WTC11 (cell line): Measurements from ENCODE around the gene S100A5. TPM values are rescaled to one million over a fixed set of nuclear protein-coding genes. Genes with fewer than 3 reads are reported as not detected.

Source experiments
- ATAC-seq: fragments of 200-7000 bp; cut with Tn5 transposase; 2 replicates; pipeline ENCODE4 v1.10.0; 2021; ENCODE audit warnings: mild to moderate bottlenecking, moderate library complexity
- CTCF ChIA-PET: fragments of 300-600 bp; sonication (Branson Sonifier 250); formaldehyde crosslinking; loops from one replicate; lab custom pipeline; 2021; ENCODE audit warnings: antibody characterized with exemption; lab: Charles Lee
- POLR2A ChIA-PET: fragments of 350-600 bp; sonication (Branson Sonifier 250); formaldehyde crosslinking; loops from one replicate; lab custom pipeline; 2021; ENCODE audit warnings: antibody characterized with exemption; lab: Charles Lee
- DNase-seq: peaks from one replicate; pipeline ENCODE4 v3.0.0; 2021; ENCODE audit warnings: low spot score
- H3K27ac Mint-ChIP-seq: 2 replicates; pipeline ENCODE4 v1.8.0; 2021; ENCODE audit warnings: mixed read lengths
- H3K27me3 Mint-ChIP-seq: 2 replicates; pipeline ENCODE4 v1.8.0; 2021; ENCODE audit warnings: low read depth, mild to moderate bottlenecking, moderate library complexity, mixed read lengths
- H3K36me3 Mint-ChIP-seq: 2 replicates; pipeline ENCODE4 v1.8.0; 2021; ENCODE audit warnings: mixed read lengths
- H3K4me1 Mint-ChIP-seq: 2 replicates; pipeline ENCODE4 v1.8.0; 2022; ENCODE audit warnings: mixed read lengths
- H3K4me3 Mint-ChIP-seq: 2 replicates; pipeline ENCODE4 v1.8.0; 2021; ENCODE audit warnings: mild to moderate bottlenecking, moderate library complexity, mixed read lengths
- H3K9me3 Mint-ChIP-seq: 2 replicates; pipeline ENCODE4 v1.8.0; 2021; ENCODE audit warnings: mixed read lengths
- AFF4 ChIP-seq: sonication (generic); formaldehyde crosslinking; IDR thresholded peaks from 2 replicates; pipeline ENCODE4 v1.8.1; 2023; ENCODE audit warnings: mild to moderate bottlenecking, missing genetic modification reagents, borderline replicate concordance
- CREB1 ChIP-seq: sonication (generic); formaldehyde crosslinking; IDR thresholded peaks from 2 replicates; pipeline ENCODE4 v1.8.0; 2023; ENCODE audit warnings: mild to moderate bottlenecking, missing genetic modification reagents
- CREM ChIP-seq: sonication (generic); formaldehyde crosslinking; IDR thresholded peaks from 2 replicates; pipeline ENCODE4 v1.8.1; 2022; ENCODE audit warnings: mild to moderate bottlenecking, missing genetic modification reagents, moderate library complexity
- EMX1 ChIP-seq: fragments of 250-450 bp; sonication (Bioruptor Pico); IDR thresholded peaks from 2 replicates; pipeline ENCODE4 v1.8.0; 2021; ENCODE audit warnings: mild to moderate bottlenecking
- FOXP4 ChIP-seq: sonication (generic); formaldehyde crosslinking; IDR thresholded peaks from 2 replicates; pipeline ENCODE4 v1.8.0; 2022; ENCODE audit warnings: mild to moderate bottlenecking, missing genetic modification reagents
- HMGA2 ChIP-seq: fragments of 250-450 bp; sonication (Bioruptor Pico); IDR thresholded peaks from 2 replicates; pipeline ENCODE4 v1.4.0; 2021; ENCODE audit warnings: mild to moderate bottlenecking, moderate library complexity
- JAZF1 ChIP-seq: fragments of 250-450 bp; sonication (Bioruptor Pico); IDR thresholded peaks from 2 replicates; pipeline ENCODE4 v1.9.0; 2021; ENCODE audit warnings: moderate library complexity, mild to moderate bottlenecking, inconsistent platforms
- JUN ChIP-seq: sonication (generic); formaldehyde crosslinking; IDR thresholded peaks from 2 replicates; pipeline ENCODE4 v1.8.0; 2023; ENCODE audit warnings: mild to moderate bottlenecking, missing genetic modification reagents
- MXD4 ChIP-seq: fragments of 250-450 bp; sonication (Bioruptor Pico); IDR thresholded peaks from 2 replicates; pipeline ENCODE4 v1.8.0; 2021; ENCODE audit warnings: mild to moderate bottlenecking, moderate library complexity, borderline replicate concordance
- NFE2L1 ChIP-seq: sonication (generic); formaldehyde crosslinking; IDR thresholded peaks from 2 replicates; pipeline ENCODE4 v1.8.1; 2023; ENCODE audit warnings: missing genetic modification reagents
- NFYB ChIP-seq: sonication (generic); formaldehyde crosslinking; conservative IDR thresholded peaks from 2 replicates; pipeline ENCODE4 v1.8.0; 2022; ENCODE audit warnings: low read depth, missing genetic modification reagents
- NR3C1 ChIP-seq: sonication (generic); formaldehyde crosslinking; conservative IDR thresholded peaks from 2 replicates; pipeline ENCODE4 v1.8.1; 2023; ENCODE audit warnings: low read depth, mild to moderate bottlenecking, missing genetic modification reagents
- SOX15 ChIP-seq: fragments of 250-450 bp; sonication (Bioruptor Pico); IDR thresholded peaks from 2 replicates; pipeline ENCODE4 v1.9.0; 2021; ENCODE audit warnings: mild to moderate bottlenecking
- SP1 ChIP-seq: sonication (generic); formaldehyde crosslinking; conservative IDR thresholded peaks from 2 replicates; pipeline ENCODE4 v1.8.1; 2022; ENCODE audit warnings: missing genetic modification reagents
- STAT6 ChIP-seq: sonication (generic); formaldehyde crosslinking; conservative IDR thresholded peaks from 2 replicates; pipeline ENCODE4 v1.8.1; 2023; ENCODE audit warnings: mild to moderate bottlenecking, low read depth, missing genetic modification reagents, moderate library complexity
- ZNF232 ChIP-seq: sonication (generic); formaldehyde crosslinking; IDR thresholded peaks from 2 replicates; pipeline ENCODE4 v1.8.0; 2022; ENCODE audit warnings: mild to moderate bottlenecking, missing genetic modification reagents
- ZNF281 ChIP-seq: sonication (generic); formaldehyde crosslinking; IDR thresholded peaks from 2 replicates; pipeline ENCODE4 v1.8.0; 2023; ENCODE audit warnings: mild to moderate bottlenecking, missing genetic modification reagents
- ZNF317 ChIP-seq: sonication (generic); formaldehyde crosslinking; IDR thresholded peaks from 2 replicates; pipeline ENCODE4 v1.8.1; 2023; ENCODE audit warnings: low read depth, mild to moderate bottlenecking, moderate library complexity, missing genetic modification reagents, borderline replicate concordance
- ZNF416 ChIP-seq: fragments of 250-450 bp; sonication (Bioruptor Pico); IDR thresholded peaks from 2 replicates; pipeline ENCODE4 v1.9.0; 2021; ENCODE audit warnings: mild to moderate bottlenecking, inconsistent platforms
- ZNF423 ChIP-seq: fragments of 250-450 bp; sonication (Bioruptor Pico); IDR thresholded peaks from 2 replicates; pipeline ENCODE4 v2.1.2; 2022; ENCODE audit warnings: mild to moderate bottlenecking, moderate library complexity
- total RNA-seq: library from RNA; stranded (reverse); gene quantifications from 3 replicates; pipeline ENCODE4 v1.2.3, GENCODE V29; 2021

Gene S100A5
- total RNA-seq, 1 experiment from 2014 or later: not detected

GRCh38 chr1:153549741-153550397, 9.1 kb upstream of the S100A5 start:
- TF ChIP-seq FOXP4 (CRISPR knock-in tag): no peak
- no peak for TF ChIP-seq SOX15
- TF ChIP-seq CREB1: no peak
- no peak for TF ChIP-seq EMX1 (CRISPR knock-in tag)
- no peak for TF ChIP-seq HMGA2 (CRISPR knock-in tag)
- POLR2A ChIA-PET: interaction anchor here (0.5 kb wide), 1 partner anchor 57 kb away, joined by 7 read pairs; no protein-coding TSS in a partner anchor
- no peaks in the 10 kb centered on the region for H3K36me3 Mint-ChIP-seq
- CTCF ChIA-PET: interaction anchor here (0.7 to 5.7 kb wide), 7 partner anchors 10 to 78 kb away, joined by 3 to 52 read pairs (median 5); partner anchors contain the start of genes S100A13, S100A16 and S100A5
- ATAC-seq (no peak), DNase-seq (no peak)
- no peak overlapping the region for H3K27ac Mint-ChIP-seq
- peaks cover 59% of the 10 kb centered on the region for H3K4me1 Mint-ChIP-seq
- H3K27me3 Mint-ChIP-seq: no peaks in the 10 kb centered on the region; the same call in 1 of the 2 replicates
- H3K9me3 Mint-ChIP-seq: no peaks in the 10 kb centered on the region
- no peak overlapping the region for H3K4me3 Mint-ChIP-seq

GRCh38 chr1:153548722-153549688, 8.3 kb upstream of the S100A5 start, which contains the start of gene S100A3:
TSS of gene S100A3 (minus strand) at chr1:153549258. CDS start at chr1:153548485, 773 bp downstream.
- Mint-ChIP-seq H3K4me1 (peaks cover 68% of the 10 kb centered on the region), H3K9me3 (no peaks in the 10 kb centered on the region), H3K4me3 (no peak within 1 kb of the TSS), H3K36me3 (no peaks in the 10 kb centered on the region; the same call in 1 of the 2 replicates), H3K27ac (no peak within 1 kb of the TSS), H3K27me3 (no peaks in the 10 kb centered on the region; the same call in 1 of the 2 replicates)
- DNase-seq (no peak), ATAC-seq (no peak)
- TF ChIP-seq NR3C1 (CRISPR knock-in tag) (no peak), AFF4 (CRISPR knock-in tag) (no peak), NFE2L1 (CRISPR knock-in tag) (no peak), CREM (CRISPR knock-in tag) (no peak), STAT6 (CRISPR knock-in tag) (no peak), ZNF281 (CRISPR knock-in tag) (no peak), JUN (CRISPR knock-in tag) (no peak), ZNF232 (no peak), ZNF423 (CRISPR knock-in tag) (no peak), JAZF1 (CRISPR knock-in tag) (no peak), ZNF416 (CRISPR knock-in tag) (no peak), SP1 (no peak), NFYB (no peak), ZNF317 (CRISPR knock-in tag) (no peak), CREB1 (no peak), MXD4 (CRISPR knock-in tag) (no peak)
- ChIA-PET CTCF (interaction anchor here (0.6 to 5.7 kb wide), 9 partner anchors 9 to 78 kb away, joined by 3 to 52 read pairs (median 4); partner anchors contain the start of genes S100A13, S100A16 and S100A5), POLR2A (interaction anchor here (0.5 kb wide), 1 partner anchor 58 kb away, joined by 7 read pairs; no protein-coding TSS in a partner anchor)
